K562 (cell line): ENCODE measurements around the gene HDAC7. TPM values are rescaled to one million over a fixed set of nuclear protein-coding genes. Genes with fewer than 3 reads are reported as not detected.

Experiments
- BRD4 ChIP-seq: fragments of 200-600 bp; sonication (generic); IDR thresholded peaks from 2 replicates; pipeline ENCODE4 v1.6.1; 2017; ENCODE audit warnings: inconsistent platforms
- CREB1 ChIP-seq, 2 experiments: sonication (generic) in 1 of 2; formaldehyde crosslinking in 1 of 2; IDR thresholded peaks; 2 replicates each; pipeline versions ENCODE4 v1.6.1 to v1.8.0; 2012 to 2022; ENCODE audit warnings: inconsistent platforms in 1 of 2, mild to moderate bottlenecking in 1 of 2, missing genetic modification reagents in 1 of 2, moderate library complexity in 1 of 2
- ELK3 ChIP-seq: fragments of 450-650 bp; formaldehyde crosslinking; IDR thresholded peaks from 2 replicates; pipeline ENCODE4 v1.4.0; 2020; ENCODE audit warnings: mild to moderate bottlenecking
- EWSR1 ChIP-seq: fragments of 450-650 bp; IDR thresholded peaks from 2 replicates; pipeline ENCODE4 v1.6.1; 2018; ENCODE audit warnings: borderline replicate concordance, mild to moderate bottlenecking, low read depth, moderate library complexity; ENCODE audit not compliant: partially characterized antibody
- KAT2B ChIP-seq: IDR thresholded peaks from one replicate; pipeline ENCODE4 v1.6.1; 2012; ENCODE audit warnings: low read depth, mild to moderate bottlenecking, control low read depth, inconsistent platforms, low read length, moderate library complexity
- SMAD1 ChIP-seq: fragments of 150-350 bp; IDR thresholded peaks from 2 replicates; pipeline ENCODE4 v1.6.1; 2014; ENCODE audit warnings: low read length, low read depth; ENCODE audit not compliant: partially characterized antibody
- ZNF699 ChIP-seq: fragments of 250-450 bp; sonication (Bioruptor Pico); IDR thresholded peaks from 2 replicates; pipeline ENCODE4 v1.8.0; 2021; ENCODE audit warnings: mild to moderate bottlenecking, moderate library complexity; ENCODE audit not compliant: insufficient replicate concordance
- polyA plus RNA-seq, 8 experiments: library from polyadenylated mRNA; depleted of rRNA in 4 of 8; stranded (reverse) in 5 of 8; unstranded in 3 of 8; fragments of >200 nt; fragmentation: Nextera tagmentation in 2 of 8; fragmentation: Illumina TruSeq in 1 of 8; extraction: Ambion mirVana in 2 of 8; extraction: Trizol in 1 of 8; gene quantifications; 2 replicates each; pipeline versions ENCODE4 v1.2.1 to v1.2.3, GENCODE V29; 2011 to 2014; ENCODE audit warnings: inconsistent platforms in 1 of 8, missing spikeins in 1 of 8
- total RNA-seq, 7 experiments: library from RNA; depleted of rRNA in 6 of 7; stranded (reverse); fragments of >200 nt in 6 of 7; fragmentation: Illumina TruSeq in 2 of 7; extraction: Trizol in 2 of 7; gene quantifications; 2 replicates each; pipeline versions ENCODE4 v1.2.1 to v1.2.3, GENCODE V29; 2011 to 2021; ENCODE audit warnings: low replicate concordance in 1 of 7
- TF ChIP-seq, protein P1 (sequence below): sonication (generic); formaldehyde crosslinking; IDR thresholded peaks from 2 replicates; pipeline ENCODE4 v1.8.0; 2022; ENCODE audit warnings: mild to moderate bottlenecking, missing genetic modification reagents
- TF ChIP-seq, protein P2 (sequence below): sonication (generic); formaldehyde crosslinking; IDR thresholded peaks from 2 replicates; pipeline ENCODE4 v1.8.0; 2022; ENCODE audit warnings: mild to moderate bottlenecking, missing genetic modification reagents, borderline replicate concordance

Gene HDAC7
- total and polyA plus RNA-seq, 9 of the 15 experiments (the other 6 are each of a cell fraction or from before 2014, with no cell fraction given) = 2.5 to 129 (median 31.1) TPM

- no peak for TF ChIP-seq ELK3 (CRISPR knock-in tag)
- TF ChIP-seq SMAD1 = no peak
- TF ChIP-seq EWSR1 = no peak
- TF ChIP-seq, protein P1, sequence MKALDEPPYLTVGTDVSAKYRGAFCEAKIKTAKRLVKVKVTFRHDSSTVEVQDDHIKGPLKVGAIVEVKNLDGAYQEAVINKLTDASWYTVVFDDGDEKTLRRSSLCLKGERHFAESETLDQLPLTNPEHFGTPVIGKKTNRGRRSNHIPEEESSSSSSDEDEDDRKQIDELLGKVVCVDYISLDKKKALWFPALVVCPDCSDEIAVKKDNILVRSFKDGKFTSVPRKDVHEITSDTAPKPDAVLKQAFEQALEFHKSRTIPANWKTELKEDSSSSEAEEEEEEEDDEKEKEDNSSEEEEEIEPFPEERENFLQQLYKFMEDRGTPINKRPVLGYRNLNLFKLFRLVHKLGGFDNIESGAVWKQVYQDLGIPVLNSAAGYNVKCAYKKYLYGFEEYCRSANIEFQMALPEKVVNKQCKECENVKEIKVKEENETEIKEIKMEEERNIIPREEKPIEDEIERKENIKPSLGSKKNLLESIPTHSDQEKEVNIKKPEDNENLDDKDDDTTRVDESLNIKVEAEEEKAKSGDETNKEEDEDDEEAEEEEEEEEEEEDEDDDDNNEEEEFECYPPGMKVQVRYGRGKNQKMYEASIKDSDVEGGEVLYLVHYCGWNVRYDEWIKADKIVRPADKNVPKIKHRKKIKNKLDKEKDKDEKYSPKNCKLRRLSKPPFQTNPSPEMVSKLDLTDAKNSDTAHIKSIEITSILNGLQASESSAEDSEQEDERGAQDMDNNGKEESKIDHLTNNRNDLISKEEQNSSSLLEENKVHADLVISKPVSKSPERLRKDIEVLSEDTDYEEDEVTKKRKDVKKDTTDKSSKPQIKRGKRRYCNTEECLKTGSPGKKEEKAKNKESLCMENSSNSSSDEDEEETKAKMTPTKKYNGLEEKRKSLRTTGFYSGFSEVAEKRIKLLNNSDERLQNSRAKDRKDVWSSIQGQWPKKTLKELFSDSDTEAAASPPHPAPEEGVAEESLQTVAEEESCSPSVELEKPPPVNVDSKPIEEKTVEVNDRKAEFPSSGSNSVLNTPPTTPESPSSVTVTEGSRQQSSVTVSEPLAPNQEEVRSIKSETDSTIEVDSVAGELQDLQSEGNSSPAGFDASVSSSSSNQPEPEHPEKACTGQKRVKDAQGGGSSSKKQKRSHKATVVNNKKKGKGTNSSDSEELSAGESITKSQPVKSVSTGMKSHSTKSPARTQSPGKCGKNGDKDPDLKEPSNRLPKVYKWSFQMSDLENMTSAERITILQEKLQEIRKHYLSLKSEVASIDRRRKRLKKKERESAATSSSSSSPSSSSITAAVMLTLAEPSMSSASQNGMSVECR = no peak
- TF ChIP-seq, protein P2, sequence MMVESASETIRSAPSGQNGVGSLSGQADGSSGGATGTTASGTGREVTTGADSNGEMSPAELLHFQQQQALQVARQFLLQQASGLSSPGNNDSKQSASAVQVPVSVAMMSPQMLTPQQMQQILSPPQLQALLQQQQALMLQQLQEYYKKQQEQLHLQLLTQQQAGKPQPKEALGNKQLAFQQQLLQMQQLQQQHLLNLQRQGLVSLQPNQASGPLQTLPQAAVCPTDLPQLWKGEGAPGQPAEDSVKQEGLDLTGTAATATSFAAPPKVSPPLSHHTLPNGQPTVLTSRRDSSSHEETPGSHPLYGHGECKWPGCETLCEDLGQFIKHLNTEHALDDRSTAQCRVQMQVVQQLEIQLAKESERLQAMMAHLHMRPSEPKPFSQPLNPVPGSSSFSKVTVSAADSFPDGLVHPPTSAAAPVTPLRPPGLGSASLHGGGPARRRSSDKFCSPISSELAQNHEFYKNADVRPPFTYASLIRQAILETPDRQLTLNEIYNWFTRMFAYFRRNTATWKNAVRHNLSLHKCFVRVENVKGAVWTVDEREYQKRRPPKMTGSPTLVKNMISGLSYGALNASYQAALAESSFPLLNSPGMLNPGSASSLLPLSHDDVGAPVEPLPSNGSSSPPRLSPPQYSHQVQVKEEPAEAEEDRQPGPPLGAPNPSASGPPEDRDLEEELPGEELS (CRISPR knock-in tag) = no peak
- no peak for TF ChIP-seq ZNF699 (CRISPR knock-in tag)
- no peak for TF ChIP-seq BRD4
- no peak for TF ChIP-seq KAT2B
- no peak for TF ChIP-seq CREB1 (IDR thresholded peaks at IDR 0.05)
- TF ChIP-seq CREB1 (CRISPR knock-in tag; IDR thresholded peaks at IDR 0.05) = no peak
Observed at GRCh38 chr12:47834199-47834903, 14.6 kb upstream of the HDAC7 start (continued).
